Prostate gland (tissue), 2 donors: Measurements from ENCODE around the gene RET.

ENCODE experiments used
- CTCF ChIP-seq, 4 experiments: fragments of 200-600 bp in 2 of 4; fragments of 450-650 bp in 2 of 4; sonication (generic) in 2 of 4; IDR thresholded peaks; 1 replicate in 3 of 4; 2 replicates in 1 of 4; pipeline ENCODE4 v1.5.1; 2016 to 2019; ENCODE audit warnings: antibody characterized with exemption in 4 of 4, mild to moderate bottlenecking in 2 of 4, moderate library complexity in 2 of 4
- POLR2A ChIP-seq: fragments of 450-650 bp; IDR thresholded peaks from one replicate; pipeline ENCODE4 v1.6.1; 2016; ENCODE audit warnings: antibody characterized with exemption, mild to moderate bottlenecking
- POLR2AphosphoS5 ChIP-seq: sonication (generic); formaldehyde crosslinking; IDR thresholded peaks from one replicate; pipeline ENCODE4 v1.6.1; 2017; ENCODE audit warnings: antibody characterized with exemption

DNA sequence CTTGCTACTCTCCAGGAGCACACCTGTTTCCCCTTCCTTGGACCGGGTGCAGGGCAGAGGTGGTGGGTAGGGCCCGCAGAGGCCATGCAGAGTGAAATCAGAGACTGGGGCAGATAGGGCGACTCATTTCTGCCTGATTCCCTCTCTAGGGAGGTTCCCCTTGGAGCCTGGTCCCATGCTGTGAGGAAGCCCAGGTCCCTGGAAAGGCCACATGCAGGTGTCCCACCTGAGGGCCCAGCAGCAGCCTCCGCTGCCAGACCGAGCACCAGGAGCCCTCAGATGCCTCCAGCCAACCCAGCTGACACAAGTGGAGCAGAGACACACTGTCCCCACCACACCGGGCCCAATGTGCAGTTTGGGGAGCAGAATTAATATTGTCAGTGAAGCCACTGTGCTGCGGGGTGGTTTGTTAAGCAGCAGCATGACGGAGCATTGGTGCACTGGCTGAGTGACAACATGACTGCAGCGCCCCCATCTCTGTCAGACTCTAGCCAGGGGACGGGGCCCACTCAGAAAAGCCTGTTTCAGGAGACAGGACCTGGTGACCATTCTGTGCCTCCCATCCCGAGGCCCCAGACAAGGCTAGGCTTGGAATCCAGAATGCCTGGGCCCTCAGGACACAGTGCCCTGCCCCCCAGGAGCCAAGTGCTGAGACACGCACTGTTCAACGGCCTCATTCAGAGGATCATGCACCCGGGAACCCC, 30.4 kb upstream of the RET start:
- no peak for TF ChIP-seq CTCF (IDR thresholded peaks at IDR 0.05)
- TF ChIP-seq POLR2A: no peak
- no peak for TF ChIP-seq POLR2AphosphoS5
